Testis (tissue), 2 donors: ENCODE measurements around the gene DCN.

Experiments used
- CTCF ChIP-seq, 3 experiments: fragments of 450-650 bp in 2 of 3; fragments of 200-600 bp in 1 of 3; sonication (generic) in 1 of 3; IDR thresholded peaks; one replicate each; pipeline ENCODE4 v1.5.1; 2016 to 2019; ENCODE audit warnings: antibody characterized with exemption in 3 of 3, mild to moderate bottlenecking in 2 of 3, moderate library complexity in 1 of 3
- POLR2A ChIP-seq: fragments of 450-650 bp; IDR thresholded peaks from one replicate; pipeline ENCODE4 v1.6.1; 2017; ENCODE audit warnings: antibody characterized with exemption, mild to moderate bottlenecking, moderate library complexity

- TF ChIP-seq POLR2A (no peak), CTCF (IDR thresholded peaks at IDR 0.05) (no peak)
Observed at GRCh38 chr12:91219511-91219910, 36.9 kb upstream of the DCN start.
